Sigmoid colon (tissue), 3 donors: Measurements from ENCODE around the gene CECR2.

ENCODE experiments used
- POLR2A ChIP-seq, 2 donors: fragments of 450-650 bp; IDR thresholded peaks; one replicate each; pipeline ENCODE4 v1.6.1; 2016; ENCODE audit warnings: antibody characterized with exemption in 2 of 2, mild to moderate bottlenecking in 2 of 2, moderate library complexity in 2 of 2
- TF ChIP-seq, protein P1 (sequence below), 4 experiments: fragments of 450-650 bp in 3 of 4; fragments of 200-600 bp in 1 of 4; IDR thresholded peaks; one replicate each; pipeline ENCODE4 v1.5.1; 2016 to 2019; ENCODE audit warnings: antibody characterized with exemption in 4 of 4, mild to moderate bottlenecking in 3 of 4, moderate library complexity in 2 of 4

DNA sequence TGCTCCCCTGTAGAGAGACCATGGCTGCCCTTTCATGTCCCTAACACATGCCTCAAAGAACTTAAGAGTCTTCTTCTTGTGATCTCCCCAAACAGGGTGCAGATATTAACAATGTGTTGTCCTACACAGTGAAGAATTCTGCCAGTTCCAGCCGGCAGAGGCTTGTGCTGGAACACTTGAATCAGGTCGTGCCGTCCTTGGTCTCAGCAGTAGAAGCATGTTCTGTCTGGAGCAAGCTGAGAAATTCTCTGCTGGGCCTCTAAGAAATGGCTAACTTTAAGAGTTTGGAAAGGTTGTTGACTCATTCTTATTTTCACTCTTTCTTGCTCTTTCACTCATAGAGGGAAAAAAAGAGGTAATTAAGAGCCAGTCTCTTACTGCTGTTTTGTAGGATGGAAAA lies 123.0 kb downstream of the CECR2 start:
- TF ChIP-seq, protein P1, sequence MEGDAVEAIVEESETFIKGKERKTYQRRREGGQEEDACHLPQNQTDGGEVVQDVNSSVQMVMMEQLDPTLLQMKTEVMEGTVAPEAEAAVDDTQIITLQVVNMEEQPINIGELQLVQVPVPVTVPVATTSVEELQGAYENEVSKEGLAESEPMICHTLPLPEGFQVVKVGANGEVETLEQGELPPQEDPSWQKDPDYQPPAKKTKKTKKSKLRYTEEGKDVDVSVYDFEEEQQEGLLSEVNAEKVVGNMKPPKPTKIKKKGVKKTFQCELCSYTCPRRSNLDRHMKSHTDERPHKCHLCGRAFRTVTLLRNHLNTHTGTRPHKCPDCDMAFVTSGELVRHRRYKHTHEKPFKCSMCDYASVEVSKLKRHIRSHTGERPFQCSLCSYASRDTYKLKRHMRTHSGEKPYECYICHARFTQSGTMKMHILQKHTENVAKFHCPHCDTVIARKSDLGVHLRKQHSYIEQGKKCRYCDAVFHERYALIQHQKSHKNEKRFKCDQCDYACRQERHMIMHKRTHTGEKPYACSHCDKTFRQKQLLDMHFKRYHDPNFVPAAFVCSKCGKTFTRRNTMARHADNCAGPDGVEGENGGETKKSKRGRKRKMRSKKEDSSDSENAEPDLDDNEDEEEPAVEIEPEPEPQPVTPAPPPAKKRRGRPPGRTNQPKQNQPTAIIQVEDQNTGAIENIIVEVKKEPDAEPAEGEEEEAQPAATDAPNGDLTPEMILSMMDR (IDR thresholded peaks at IDR 0.05), result no peak
- no peak for TF ChIP-seq POLR2A (IDR thresholded peaks at IDR 0.05)
